ENCODE measurements around the gene CREBBP.
"Not testable (repeated sequence)": the region's sequence is repeated elsewhere in the genome, so short reads cannot be mapped to it uniquely, and the experiment has no call there.

The CREBBP gene

GRCh38 chr16:3880623-3881498 is at the start of gene CREBBP:
TSS of gene CREBBP (minus strand) at chr16:3880713. CDS start at chr16:3879916, 797 bp downstream.
- peak in 1 of 2 experiments; percentile 58 for DNase-seq

DNA sequence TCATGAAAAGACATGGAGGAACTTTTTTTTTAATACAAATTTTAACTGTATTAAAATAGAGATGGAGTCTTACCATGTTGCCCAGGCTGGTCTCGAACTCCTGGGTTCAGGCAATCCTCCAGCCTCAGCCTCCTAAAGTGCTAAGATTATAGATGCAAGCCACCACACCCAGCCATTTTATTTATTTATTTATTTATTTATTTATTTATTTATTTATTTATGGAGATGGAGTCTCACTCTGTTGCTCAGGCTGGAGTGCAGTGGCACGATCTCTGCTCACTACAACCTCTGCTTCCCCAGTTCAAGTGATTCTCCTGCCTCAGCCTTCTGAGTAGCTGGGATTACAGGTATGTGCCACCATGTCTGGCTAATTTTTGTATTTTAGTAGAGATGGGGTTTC is 46.6 kb upstream of the CREBBP start:
- DNase-seq, result not testable (repeated sequence)

- no peak for DNase-seq
Observed at GRCh38 chr16:3924763-3925162, 44.2 kb upstream of the CREBBP start.

DNA sequence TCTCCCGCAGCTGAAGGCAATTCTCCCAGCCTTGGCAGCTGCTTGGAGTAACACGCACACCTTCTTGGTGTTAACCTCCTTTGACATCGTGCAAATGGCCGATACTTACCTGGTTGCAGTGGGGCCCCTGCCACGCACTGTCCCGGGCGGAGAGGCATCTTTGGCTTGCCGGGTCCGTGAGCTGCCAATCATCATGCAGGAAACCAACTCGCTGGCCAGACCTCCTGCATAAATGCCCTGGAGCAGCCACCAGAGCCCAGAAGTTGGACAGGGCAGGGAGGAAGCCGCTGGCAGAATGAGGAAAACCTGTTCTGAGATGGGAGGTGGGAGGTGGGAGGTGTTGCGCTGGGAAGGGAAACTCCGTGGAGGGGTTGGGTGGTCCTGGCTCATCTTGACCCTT is 41.7 kb upstream of the CREBBP start:
- DNase-seq, result no peak

- DNase-seq, result no peak
Observed at GRCh38 chr16:3920206-3920605, 39.7 kb upstream of the CREBBP start.

DNA sequence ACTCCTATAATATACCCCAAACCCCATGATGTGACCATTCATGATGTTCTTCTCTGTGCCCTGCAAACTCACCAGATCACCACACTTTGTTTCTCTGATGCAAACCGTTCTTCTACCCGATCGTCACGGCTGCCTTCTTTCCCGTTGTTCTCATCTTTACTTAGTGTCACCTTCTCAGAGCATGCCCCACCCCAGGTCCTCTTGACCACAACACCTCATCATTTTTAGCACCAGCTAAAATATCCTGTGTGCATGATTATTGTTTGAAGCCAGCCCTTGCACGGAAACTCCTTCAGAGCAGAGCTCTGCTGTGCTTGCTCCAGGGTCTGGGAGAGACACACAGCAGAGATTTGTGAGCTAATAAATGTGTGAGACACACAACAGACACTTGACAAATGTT is 38.9 kb upstream of the CREBBP start:
- no peak for DNase-seq

DNA sequence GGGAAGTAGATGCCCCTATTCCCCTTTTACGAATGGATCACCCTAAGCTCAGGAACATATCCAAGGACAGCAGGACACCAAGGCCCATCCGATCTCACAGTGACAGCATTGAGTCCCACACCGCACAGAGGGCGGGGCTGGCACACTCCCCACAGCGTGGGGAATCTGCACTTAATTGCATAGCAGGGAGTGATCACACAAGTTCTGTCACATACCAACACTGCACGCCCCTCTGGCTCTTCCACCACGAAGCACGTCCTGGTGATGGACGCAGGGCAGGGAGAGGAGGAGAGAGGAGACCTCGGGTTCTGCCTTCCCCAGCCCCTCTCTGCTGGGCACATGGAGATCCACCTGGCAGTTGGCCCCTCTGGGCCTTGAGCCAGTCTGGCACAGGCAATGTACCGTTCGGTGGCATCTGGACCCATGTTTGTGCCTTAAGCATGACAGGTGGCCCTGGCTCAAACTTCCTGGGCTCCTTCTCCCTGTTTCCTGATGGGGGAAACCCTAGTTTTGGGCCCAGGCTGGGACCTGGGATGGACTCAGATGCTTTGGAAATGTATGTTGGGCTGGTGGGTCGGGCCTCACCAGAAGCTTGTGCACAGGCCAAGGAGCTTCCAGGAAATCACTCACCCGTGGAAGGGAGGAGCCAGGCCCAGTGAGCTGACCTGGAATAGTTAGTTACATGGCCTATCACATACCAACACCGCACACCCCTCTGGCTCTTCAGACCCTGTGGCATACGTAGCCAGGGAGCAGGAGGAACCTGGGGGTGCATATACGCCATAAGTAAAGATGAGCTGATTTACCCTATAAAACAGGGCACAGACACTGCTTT is 35.1 kb upstream of the CREBBP start:
- DNase-seq, result no peak

GRCh38 chr16:3912897-3913296 is 32.4 kb upstream of the CREBBP start:
- DNase-seq, result no peak

DNA sequence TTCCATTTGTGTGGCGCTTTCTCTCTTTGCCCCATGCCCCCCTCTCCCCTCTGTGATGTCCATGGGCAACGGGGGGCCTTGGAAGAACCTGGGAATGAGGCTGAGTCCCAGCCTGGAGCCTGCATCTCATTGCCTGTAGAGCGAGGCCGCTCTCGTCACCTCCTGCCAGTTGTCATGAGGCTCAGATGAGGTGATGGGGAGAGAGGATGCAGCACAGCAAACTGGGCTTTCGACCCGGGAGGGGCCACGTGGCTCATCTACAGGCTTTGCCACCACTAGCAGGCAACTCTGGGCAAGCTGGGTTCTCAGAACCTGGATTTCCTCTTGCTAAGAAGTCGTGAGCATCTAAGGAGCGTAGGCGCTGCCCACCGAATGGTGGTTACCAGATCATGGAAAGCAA is 31.9 kb upstream of the CREBBP start:
- DNase-seq, result no peak

- DNase-seq, result not testable (repeated sequence)
Observed at GRCh38 chr16:3911741-3912140, 31.2 kb upstream of the CREBBP start.

GRCh38 chr16:3909791-3910583 is 29.5 kb upstream of the CREBBP start:
- DNase-seq, result no peak

DNA sequence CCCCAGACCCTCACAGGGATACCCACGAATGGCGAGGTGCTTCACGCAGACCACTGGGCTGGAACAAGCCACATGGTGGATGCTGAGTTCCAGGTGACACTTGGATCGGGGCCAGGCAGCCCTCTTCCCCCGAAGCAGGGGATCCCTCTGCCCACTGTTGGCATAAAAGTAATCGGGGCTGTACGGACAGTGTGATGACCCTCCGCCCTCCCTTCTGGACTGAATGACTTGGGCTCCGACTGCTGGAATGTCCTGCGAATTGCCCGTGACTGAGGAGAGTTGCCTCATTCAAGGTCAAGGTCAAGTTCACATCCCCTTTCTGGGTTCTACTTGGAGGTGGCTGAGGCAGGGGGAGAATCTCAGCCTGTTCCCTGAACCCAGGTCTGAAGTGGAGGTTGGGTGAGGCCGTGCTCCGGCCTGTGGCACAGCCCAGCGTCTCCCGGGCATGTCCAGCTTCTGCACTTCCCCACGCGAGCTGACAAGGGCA is 28.5 kb upstream of the CREBBP start:
- no peak for DNase-seq

DNA sequence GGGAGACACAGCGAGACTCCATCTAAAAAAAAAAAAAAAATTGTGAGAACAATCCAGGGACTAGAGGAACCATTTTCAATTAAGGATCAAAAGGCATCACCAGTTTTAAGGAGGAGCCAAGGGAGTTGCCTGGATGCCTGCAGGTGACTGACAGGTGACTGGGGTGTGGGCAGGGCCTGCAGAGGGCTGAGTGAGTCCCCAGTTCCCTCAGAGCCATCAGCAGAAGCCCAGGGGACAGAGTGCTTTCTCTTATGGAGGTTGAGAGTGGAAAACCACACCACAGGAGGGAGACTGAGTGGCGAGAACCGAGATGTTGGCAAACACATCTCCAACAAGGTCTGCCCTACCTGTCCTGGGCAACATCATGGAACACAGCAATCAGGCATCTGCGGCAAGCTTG is 27.1 kb upstream of the CREBBP start:
- no peak for DNase-seq

DNA sequence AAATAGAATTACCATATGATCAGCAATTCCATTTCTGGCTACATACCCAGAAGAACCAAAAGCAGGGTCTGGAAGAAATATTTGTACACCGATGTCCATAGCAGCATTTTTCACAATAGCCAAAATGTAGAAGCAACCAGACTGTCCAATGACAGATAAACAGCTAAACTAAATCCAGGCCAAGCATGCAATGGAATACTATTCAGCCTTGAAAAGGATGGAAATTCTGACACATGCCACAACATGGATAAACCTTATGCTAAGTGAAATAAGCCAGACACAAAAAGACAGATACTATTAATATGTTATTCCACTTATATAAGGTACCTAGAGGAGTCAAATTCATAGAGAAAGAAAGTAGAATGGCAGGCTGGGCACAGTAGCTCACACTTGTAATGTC is 25.9 kb upstream of the CREBBP start:
- DNase-seq, result no peak

DNA sequence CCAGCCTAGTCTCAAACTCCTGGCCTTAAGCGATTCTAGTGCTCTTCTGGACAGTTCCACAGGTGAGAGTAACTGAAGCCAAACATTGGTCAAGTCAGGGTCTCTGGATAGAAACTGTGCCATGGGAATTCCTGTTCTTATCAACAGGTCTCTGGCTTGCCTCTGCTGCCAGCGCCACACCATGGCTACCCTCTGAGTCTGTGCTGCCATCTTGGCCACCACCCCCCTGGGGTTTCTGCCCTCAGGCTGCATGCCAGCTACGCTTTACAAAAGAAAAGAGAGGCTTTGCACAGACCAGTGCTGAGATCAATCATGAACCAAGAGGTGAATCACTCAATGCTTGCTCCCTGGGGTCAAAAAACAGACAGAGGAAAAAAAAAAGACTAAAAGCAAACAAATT is 24.4 kb upstream of the CREBBP start:
- no peak for DNase-seq

- no peak for DNase-seq
Observed at GRCh38 chr16:3890091-3890490, 9.6 kb upstream of the CREBBP start.

DNA sequence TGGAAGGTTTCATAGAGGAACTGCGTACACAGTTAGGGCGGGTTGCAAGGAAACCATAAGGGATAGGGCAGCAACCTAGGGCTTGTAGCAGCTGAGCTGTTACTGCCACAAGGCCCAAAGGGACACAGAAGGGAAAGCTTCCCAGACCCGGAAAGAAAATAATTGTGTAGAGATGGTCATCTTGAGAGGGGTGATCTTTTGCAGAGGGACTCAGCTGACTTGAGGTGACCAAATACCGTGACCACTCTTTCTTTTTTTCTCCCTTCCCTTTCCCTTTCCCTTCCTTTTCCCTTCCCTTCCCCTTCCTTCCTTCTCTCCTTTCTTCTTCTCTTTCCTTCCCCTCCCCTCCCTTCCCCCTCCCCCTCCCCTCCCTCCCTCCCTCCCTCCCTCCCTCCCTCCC is 8.5 kb upstream of the CREBBP start:
- DNase-seq, result no peak

DNA sequence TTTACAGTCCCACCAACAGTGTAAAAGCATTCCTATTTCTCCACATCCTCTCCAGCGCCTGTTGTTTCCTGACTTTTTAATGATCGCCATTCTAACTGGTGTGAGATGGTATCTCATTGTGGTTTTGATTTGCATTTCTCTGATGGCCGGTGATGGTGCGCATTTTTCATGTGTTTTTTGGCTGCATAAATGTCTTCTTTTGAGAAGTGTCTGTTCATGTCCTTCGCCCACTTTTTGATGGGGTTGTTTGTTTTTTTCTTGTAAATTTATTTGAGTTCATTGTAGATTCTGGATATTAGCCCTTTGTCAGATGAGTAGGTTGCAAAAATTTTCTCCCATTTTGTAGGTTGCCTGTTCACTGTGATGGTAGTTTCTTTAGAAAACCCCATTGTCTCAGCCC is 5.5 kb upstream of the CREBBP start:
- not testable (repeated sequence) for DNase-seq

DNA sequence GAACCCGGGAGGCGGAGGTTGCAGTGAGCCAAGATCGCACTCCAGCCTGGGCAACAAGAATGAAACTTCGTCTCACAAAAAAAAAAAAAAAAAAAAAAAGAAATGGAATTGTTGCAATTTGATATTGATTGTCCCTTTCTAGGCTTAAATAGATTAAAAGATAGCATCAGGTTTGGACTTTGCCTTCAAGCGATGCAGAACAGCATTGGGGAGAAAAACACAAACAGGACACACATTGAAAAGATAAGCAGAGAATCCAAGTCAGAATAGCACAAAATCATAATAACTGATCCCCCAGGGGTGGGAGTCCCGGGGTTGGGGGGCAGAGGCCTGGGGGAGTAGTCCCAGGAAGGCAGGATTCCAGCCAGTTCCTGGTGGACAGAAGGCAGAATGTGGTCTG is 3.9 kb upstream of the CREBBP start:
- no peak for DNase-seq

DNA sequence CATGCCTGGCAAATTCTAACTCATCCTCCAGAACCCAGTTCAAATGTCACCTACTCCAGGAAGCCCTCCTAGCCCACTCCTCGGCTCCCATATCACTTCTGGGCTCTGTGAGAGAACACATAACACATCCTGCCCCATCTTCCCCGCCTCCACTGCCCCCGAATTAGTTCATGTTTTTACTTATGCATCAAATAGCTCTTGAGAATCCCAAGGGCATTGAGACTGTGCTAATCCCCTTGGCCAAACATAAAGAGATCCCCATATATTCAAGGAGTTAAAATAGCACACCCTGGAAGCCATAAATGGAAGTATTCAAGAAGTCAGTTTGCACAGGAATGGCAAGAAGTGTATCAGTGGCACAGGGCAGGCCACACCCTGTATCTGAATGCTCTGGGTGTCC is 2.0 kb upstream of the CREBBP start:
- no peak for DNase-seq

DNA sequence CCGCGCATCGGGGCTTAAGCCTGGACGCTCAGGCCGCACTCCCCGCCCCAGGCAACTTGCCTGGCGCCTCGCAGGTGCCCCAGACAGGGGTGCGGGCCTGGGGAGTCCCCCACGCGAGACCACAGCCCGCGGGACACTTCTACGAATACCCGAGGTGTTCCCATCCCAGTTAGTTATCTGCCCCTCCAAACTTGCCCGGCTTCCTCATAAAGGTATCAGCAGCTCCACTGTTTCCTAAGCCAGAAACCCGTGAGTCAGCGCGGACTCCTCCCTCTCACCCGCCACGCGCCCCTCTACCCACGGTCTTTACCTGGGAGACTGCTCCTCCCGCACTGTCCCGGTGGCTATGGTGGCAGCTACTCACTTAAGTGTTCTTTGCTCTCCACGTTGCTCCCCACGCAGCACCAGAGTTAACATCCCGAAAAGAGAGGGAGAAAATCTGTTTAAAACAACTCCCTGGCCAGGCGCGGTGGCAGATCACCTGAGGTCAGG is 1.0 kb upstream of the CREBBP start:
- no peak for DNase-seq

DNA sequence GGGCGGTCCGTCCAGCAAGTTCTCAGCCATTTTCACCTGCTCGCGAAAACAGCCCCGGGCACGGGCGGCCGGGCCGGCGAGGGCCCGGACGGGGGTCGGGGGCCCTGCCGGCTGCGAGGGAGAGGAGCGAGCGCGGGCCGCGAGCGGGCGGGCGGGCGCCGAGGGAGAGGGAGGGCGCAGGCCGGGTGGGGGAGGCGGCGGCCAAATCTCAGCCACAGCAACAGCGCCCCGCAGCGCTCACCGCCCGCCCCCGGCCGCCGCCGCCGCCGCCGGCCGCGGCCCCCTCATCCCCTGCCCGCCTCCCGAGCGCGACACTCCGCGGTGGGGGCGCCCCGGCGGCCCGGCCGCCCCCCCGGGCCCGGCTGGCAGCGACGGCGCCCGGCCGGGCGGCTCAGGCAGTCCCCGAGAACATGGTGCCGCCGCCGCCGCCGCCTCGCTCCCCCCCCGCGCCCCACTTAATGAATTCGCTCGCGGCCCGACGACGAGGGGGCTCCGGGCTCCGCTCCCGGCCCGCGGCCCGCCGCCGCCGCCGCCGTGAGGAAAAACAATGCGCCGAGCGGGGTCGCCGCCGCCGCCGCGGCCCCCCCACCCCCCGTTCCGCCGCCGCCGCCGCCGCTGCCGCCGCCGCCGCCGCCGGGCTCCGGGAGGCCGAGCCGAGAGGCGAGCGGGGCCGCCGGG is 487 bp downstream of the CREBBP start:
- DNase-seq, result no peak
